ENCODE measurements around the gene RBFOX1.

Gene RBFOX1

GRCh38 chr16:7376227-7376626 is 43.6 kb downstream of the RBFOX1 start:
- Mint-ChIP-seq H3K36me3 (ENCODE audit: low read depth) (no peaks in the 10 kb centered on the region), H3K9me3 (peaks cover 13% of the 10 kb centered on the region), H3K4me1 (ENCODE audit: low read depth) (no peaks in the 10 kb centered on the region)

GRCh38 chr16:7377231-7377630 is 44.6 kb downstream of the RBFOX1 start:
- H3K4me1 Mint-ChIP-seq (ENCODE audit: low read depth), result no peaks in the 10 kb centered on the region
- no peak overlapping the region for H3K27ac Mint-ChIP-seq
- no peaks in the 10 kb centered on the region for H3K27me3 Mint-ChIP-seq
- H3K36me3 Mint-ChIP-seq (ENCODE audit: low read depth), result no peaks in the 10 kb centered on the region
- no peak overlapping the region for H3K4me3 Mint-ChIP-seq
- H3K9me3 Mint-ChIP-seq, result peaks cover 13% of the 10 kb centered on the region

More at GRCh38 chr16:7376227-7376626, 43.6 kb downstream of the RBFOX1 start:
- Mint-ChIP-seq H3K27me3 (no peaks in the 10 kb centered on the region), H3K27ac (no peak overlapping the region), H3K4me3 (no peak overlapping the region)

- Mint-ChIP-seq H3K4me1 (ENCODE audit: low read depth) (no peaks in the 10 kb centered on the region), H3K9me3 (peaks cover 13% of the 10 kb centered on the region), H3K36me3 (ENCODE audit: low read depth) (no peaks in the 10 kb centered on the region)
Observed at GRCh38 chr16:7378024-7378695, 45.5 kb downstream of the RBFOX1 start.

GRCh38 chr16:7380441-7380840 is 47.8 kb downstream of the RBFOX1 start:
- no peaks in the 10 kb centered on the region for H3K36me3 Mint-ChIP-seq (ENCODE audit: low read depth)
- H3K27ac Mint-ChIP-seq, result no peak overlapping the region
- H3K27me3 Mint-ChIP-seq, result no peaks in the 10 kb centered on the region
- H3K4me3 Mint-ChIP-seq, result no peak overlapping the region
- no peaks in the 10 kb centered on the region for H3K4me1 Mint-ChIP-seq (ENCODE audit: low read depth)
- H3K9me3 Mint-ChIP-seq, result peaks cover 9% of the 10 kb centered on the region

More at GRCh38 chr16:7378024-7378695, 45.5 kb downstream of the RBFOX1 start:
- H3K27me3 Mint-ChIP-seq, result no peaks in the 10 kb centered on the region
- H3K27ac Mint-ChIP-seq, result no peak overlapping the region
- H3K4me3 Mint-ChIP-seq, result no peak overlapping the region

GRCh38 chr16:7380911-7381310 is 48.3 kb downstream of the RBFOX1 start:
- no peak overlapping the region for H3K4me3 Mint-ChIP-seq
- H3K36me3 Mint-ChIP-seq (ENCODE audit: low read depth), result no peaks in the 10 kb centered on the region
- no peaks in the 10 kb centered on the region for H3K4me1 Mint-ChIP-seq (ENCODE audit: low read depth)
- no peaks in the 10 kb centered on the region for H3K27me3 Mint-ChIP-seq
- no peak overlapping the region for H3K27ac Mint-ChIP-seq
- H3K9me3 Mint-ChIP-seq, result peaks cover 9% of the 10 kb centered on the region

GRCh38 chr16:7381671-7382070 is 49.0 kb downstream of the RBFOX1 start:
- Mint-ChIP-seq H3K4me3 (no peak overlapping the region), H3K9me3 (peaks cover 11% of the 10 kb centered on the region), H3K36me3 (ENCODE audit: low read depth) (no peaks in the 10 kb centered on the region), H3K27ac (no peak overlapping the region), H3K4me1 (ENCODE audit: low read depth) (no peaks in the 10 kb centered on the region), H3K27me3 (no peaks in the 10 kb centered on the region)

- no peak overlapping the region for H3K4me3 Mint-ChIP-seq
- H3K36me3 Mint-ChIP-seq (ENCODE audit: low read depth), result no peaks in the 10 kb centered on the region
- H3K27ac Mint-ChIP-seq, result no peak overlapping the region
- no peaks in the 10 kb centered on the region for H3K27me3 Mint-ChIP-seq
- H3K4me1 Mint-ChIP-seq (ENCODE audit: low read depth), result no peaks in the 10 kb centered on the region
- peaks cover 9% of the 10 kb centered on the region for H3K9me3 Mint-ChIP-seq
Observed at GRCh38 chr16:7382521-7382920, 49.9 kb downstream of the RBFOX1 start.

- H3K4me3 Mint-ChIP-seq, result no peak overlapping the region
- H3K36me3 Mint-ChIP-seq (ENCODE audit: low read depth), result no peaks in the 10 kb centered on the region
- H3K27ac Mint-ChIP-seq, result no peak overlapping the region
- no peaks in the 10 kb centered on the region for H3K27me3 Mint-ChIP-seq
- no peaks in the 10 kb centered on the region for H3K4me1 Mint-ChIP-seq (ENCODE audit: low read depth)
- H3K9me3 Mint-ChIP-seq, result peaks cover 12% of the 10 kb centered on the region
Observed at GRCh38 chr16:7390974-7391373, 58.3 kb downstream of the RBFOX1 start.

- Mint-ChIP-seq H3K27me3 (no peaks in the 10 kb centered on the region), H3K4me1 (ENCODE audit: low read depth) (no peaks in the 10 kb centered on the region), H3K36me3 (ENCODE audit: low read depth) (no peaks in the 10 kb centered on the region)
Observed at GRCh38 chr16:7391694-7392093, 59.0 kb downstream of the RBFOX1 start.

GRCh38 chr16:7392206-7392605 is 59.6 kb downstream of the RBFOX1 start:
- Mint-ChIP-seq H3K4me3 (no peak overlapping the region), H3K9me3 (peaks cover 8% of the 10 kb centered on the region), H3K4me1 (ENCODE audit: low read depth) (no peaks in the 10 kb centered on the region), H3K27ac (no peak overlapping the region), H3K36me3 (ENCODE audit: low read depth) (no peaks in the 10 kb centered on the region), H3K27me3 (no peaks in the 10 kb centered on the region)

More at GRCh38 chr16:7391694-7392093, 59.0 kb downstream of the RBFOX1 start:
- Mint-ChIP-seq H3K27ac (no peak overlapping the region), H3K4me3 (no peak overlapping the region), H3K9me3 (peaks cover 11% of the 10 kb centered on the region)

GRCh38 chr16:7393680-7394079 is 61.0 kb downstream of the RBFOX1 start:
- no peak overlapping the region for H3K27ac Mint-ChIP-seq
- H3K4me3 Mint-ChIP-seq, result no peak overlapping the region
- H3K36me3 Mint-ChIP-seq (ENCODE audit: low read depth), result no peaks in the 10 kb centered on the region

GRCh38 chr16:7394720-7395336 is 62.2 kb downstream of the RBFOX1 start:
- Mint-ChIP-seq H3K9me3 (peaks cover 6% of the 10 kb centered on the region), H3K36me3 (ENCODE audit: low read depth) (no peaks in the 10 kb centered on the region), H3K27me3 (no peaks in the 10 kb centered on the region), H3K4me1 (ENCODE audit: low read depth) (no peaks in the 10 kb centered on the region), H3K27ac (no peak overlapping the region), H3K4me3 (no peak overlapping the region)

More at GRCh38 chr16:7393680-7394079, 61.0 kb downstream of the RBFOX1 start:
- H3K9me3 Mint-ChIP-seq, result peaks cover 8% of the 10 kb centered on the region
- H3K27me3 Mint-ChIP-seq, result no peaks in the 10 kb centered on the region
- H3K4me1 Mint-ChIP-seq (ENCODE audit: low read depth), result no peaks in the 10 kb centered on the region

- no peak overlapping the region for H3K27ac Mint-ChIP-seq
- H3K4me3 Mint-ChIP-seq, result no peak overlapping the region
- H3K4me1 Mint-ChIP-seq (ENCODE audit: low read depth), result no peaks in the 10 kb centered on the region
- H3K36me3 Mint-ChIP-seq (ENCODE audit: low read depth), result no peaks in the 10 kb centered on the region
- no peaks in the 10 kb centered on the region for H3K9me3 Mint-ChIP-seq
- H3K27me3 Mint-ChIP-seq, result no peaks in the 10 kb centered on the region
Observed at GRCh38 chr16:7397901-7398300, 65.3 kb downstream of the RBFOX1 start.

GRCh38 chr16:7398536-7398935 is 65.9 kb downstream of the RBFOX1 start:
- H3K4me3 Mint-ChIP-seq, result no peak overlapping the region
- no peaks in the 10 kb centered on the region for H3K4me1 Mint-ChIP-seq (ENCODE audit: low read depth)
- H3K9me3 Mint-ChIP-seq, result no peaks in the 10 kb centered on the region
- H3K27me3 Mint-ChIP-seq, result no peaks in the 10 kb centered on the region
- H3K27ac Mint-ChIP-seq, result no peak overlapping the region
- H3K36me3 Mint-ChIP-seq (ENCODE audit: low read depth), result no peaks in the 10 kb centered on the region

- H3K9me3 Mint-ChIP-seq, result no peaks in the 10 kb centered on the region
- H3K27ac Mint-ChIP-seq, result no peak overlapping the region
- H3K27me3 Mint-ChIP-seq, result no peaks in the 10 kb centered on the region
Observed at GRCh38 chr16:7399296-7399695, 66.7 kb downstream of the RBFOX1 start.

More at GRCh38 chr16:7399296-7399695, 66.7 kb downstream of the RBFOX1 start:
- Mint-ChIP-seq H3K4me1 (ENCODE audit: low read depth) (no peaks in the 10 kb centered on the region), H3K4me3 (no peak overlapping the region), H3K36me3 (ENCODE audit: low read depth) (no peaks in the 10 kb centered on the region)
